ENCODE results near the gene WDR88.
"Not testable (repeated sequence)": the region's sequence is repeated elsewhere in the genome, so short reads cannot be mapped to it uniquely, and the experiment has no call there.

- not testable (repeated sequence) for TF ChIP-seq MXI1 (IDR thresholded peaks at IDR 0.05; ENCODE audit: borderline replicate concordance, low read depth, low read length); CTCF (conservative IDR thresholded peaks at IDR 0.05; ENCODE audit: low read depth, low read length); POLR2A (IDR thresholded peaks at IDR 0.05; ENCODE audit: low read depth, low read length); RCOR1 (IDR thresholded peaks at IDR 0.05; ENCODE audit: insufficient replicate concordance, low read length); USF2 (IDR thresholded peaks at IDR 0.05; ENCODE audit: low read depth, low read length); SMC3 (IDR thresholded peaks at IDR 0.05; ENCODE audit: low read depth, low read length); BHLHE40 (IDR thresholded peaks at IDR 0.05; ENCODE audit: low read depth, low read length); MAZ (IDR thresholded peaks at IDR 0.05; ENCODE audit: borderline replicate concordance, low read depth, low read length); ELK1 (IDR thresholded peaks at IDR 0.05; ENCODE audit: borderline replicate concordance, low read depth, low read length)
These were observed 20.7 kb downstream of the WDR88 start for GRCh38 chr19:33152625-33153024.

All from IMR-90 (cell line).